Uterus (tissue), 2 donors: ENCODE measurements around the gene ULK3.

Experiments
- POLR2A ChIP-seq, 2 donors: fragments of 450-650 bp; IDR thresholded peaks; one replicate each; pipeline ENCODE4 v1.6.1; 2016; ENCODE audit warnings: antibody characterized with exemption in 2 of 2, mild to moderate bottlenecking in 1 of 2, moderate library complexity in 1 of 2
- TF ChIP-seq, protein P1 (sequence below), 4 experiments: fragments of 200-600 bp in 2 of 4; fragments of 450-650 bp in 2 of 4; sonication (generic) in 2 of 4; IDR thresholded peaks; one replicate each; pipeline ENCODE4 v1.5.1; 2016 to 2019; ENCODE audit warnings: antibody characterized with exemption in 4 of 4, mild to moderate bottlenecking in 2 of 4, moderate library complexity in 1 of 4

DNA sequence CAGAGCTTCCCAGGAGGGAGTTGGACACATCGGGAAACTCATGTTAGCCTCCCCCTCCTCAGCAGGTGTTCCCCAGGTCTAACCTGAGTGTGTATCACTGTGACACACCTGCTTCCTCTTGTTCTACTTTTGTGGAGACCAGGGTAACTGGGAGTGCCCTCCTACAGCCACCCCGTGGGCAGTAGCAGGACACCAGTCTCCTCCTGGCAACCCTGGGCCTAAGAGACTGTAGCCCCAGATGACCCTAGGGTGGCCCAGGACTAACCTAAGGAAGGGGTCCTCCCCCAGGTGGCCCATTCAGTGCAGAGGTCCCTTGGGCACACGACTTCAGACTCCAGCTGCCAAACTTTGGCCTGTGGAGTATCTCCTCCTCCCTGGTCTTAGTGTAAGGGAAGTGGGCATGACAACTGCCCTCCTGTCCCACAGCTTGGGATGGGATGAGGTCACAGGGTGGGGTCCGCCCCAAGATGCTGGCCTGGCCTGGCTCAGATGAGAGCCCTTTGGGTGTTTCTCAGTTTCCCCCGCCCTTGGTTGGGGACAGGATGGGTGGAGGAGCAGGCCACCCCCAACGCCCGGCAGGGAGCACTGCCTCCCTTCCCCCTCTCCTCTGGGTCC is 56.3 kb downstream of the ULK3 start:
- TF ChIP-seq, protein P1, sequence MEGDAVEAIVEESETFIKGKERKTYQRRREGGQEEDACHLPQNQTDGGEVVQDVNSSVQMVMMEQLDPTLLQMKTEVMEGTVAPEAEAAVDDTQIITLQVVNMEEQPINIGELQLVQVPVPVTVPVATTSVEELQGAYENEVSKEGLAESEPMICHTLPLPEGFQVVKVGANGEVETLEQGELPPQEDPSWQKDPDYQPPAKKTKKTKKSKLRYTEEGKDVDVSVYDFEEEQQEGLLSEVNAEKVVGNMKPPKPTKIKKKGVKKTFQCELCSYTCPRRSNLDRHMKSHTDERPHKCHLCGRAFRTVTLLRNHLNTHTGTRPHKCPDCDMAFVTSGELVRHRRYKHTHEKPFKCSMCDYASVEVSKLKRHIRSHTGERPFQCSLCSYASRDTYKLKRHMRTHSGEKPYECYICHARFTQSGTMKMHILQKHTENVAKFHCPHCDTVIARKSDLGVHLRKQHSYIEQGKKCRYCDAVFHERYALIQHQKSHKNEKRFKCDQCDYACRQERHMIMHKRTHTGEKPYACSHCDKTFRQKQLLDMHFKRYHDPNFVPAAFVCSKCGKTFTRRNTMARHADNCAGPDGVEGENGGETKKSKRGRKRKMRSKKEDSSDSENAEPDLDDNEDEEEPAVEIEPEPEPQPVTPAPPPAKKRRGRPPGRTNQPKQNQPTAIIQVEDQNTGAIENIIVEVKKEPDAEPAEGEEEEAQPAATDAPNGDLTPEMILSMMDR (IDR thresholded peaks at IDR 0.05), result no peak
- no peak for TF ChIP-seq POLR2A (IDR thresholded peaks at IDR 0.05)
